HCT116 (cell line): ENCODE measurements around the gene KRTAP10-8. TPM values are rescaled to one million over a fixed set of nuclear protein-coding genes. Genes with fewer than 3 reads are reported as not detected.

Source experiments
- ATAC-seq: fragments of 200-7000 bp; cut with Tn5 transposase; 2 replicates; pipeline ENCODE4 v1.9.1; 2020; ENCODE audit warnings: mild to moderate bottlenecking, moderate library complexity
- BruUV-seq: library from RNA; stranded (reverse); fragments of 400-500 nt; replicated peaks from 2 replicates; lab custom pipeline; 2021; lab: Mats Ljungman, UMichigan
- CTCF ChIA-PET: fragments of 300-600 bp; sonication (Branson Sonifier 250); formaldehyde crosslinking; loops from one replicate; lab custom pipeline; 2021; ENCODE audit warnings: antibody characterized with exemption; lab: Charles Lee
- POLR2A ChIA-PET: fragments of 300-600, 350-600 bp; sonication (Branson Sonifier 250); formaldehyde crosslinking; loops from one replicate; lab custom pipeline; 2021; ENCODE audit warnings: antibody characterized with exemption; lab: Charles Lee
- RAD21 ChIA-PET, 2 experiments: fragments of 300-600 bp; sonication (Branson Sonifier 250); formaldehyde crosslinking; loops; one replicate each; lab custom pipeline; 2023; ENCODE audit warnings: low total read pairs in 2 of 2; ENCODE audit not compliant: uncharacterized antibody in 2 of 2, unreplicated experiment in 2 of 2, low non-redundant PET in 1 of 2; lab: Charles Lee
- DNase-seq: peaks from one replicate; pipeline ENCODE4 v3.0.0-alpha.2; 2010; ENCODE audit warnings: low read depth, low spot score
- H2AFZ ChIP-seq: fragments of 200-600 bp; shearing (Covaris generic), sonication (generic); 2 replicates; pipeline ENCODE4 v1.6.1; 2017; ENCODE audit warnings: low read depth, mixed run types, mixed read lengths, antibody characterized with exemption, low read length; ENCODE audit not compliant: poor library complexity, severe bottlenecking
- H3K27ac ChIP-seq: 2 replicates; pipeline ENCODE4 v1.5.1; 2012; ENCODE audit warnings: low read depth, low read length
- H3K27me3 ChIP-seq: fragments of 200-600 bp; sonication (generic); 2 replicates; pipeline ENCODE4 v1.6.1; 2016; ENCODE audit warnings: mixed run types, low read length, mixed read lengths; ENCODE audit not compliant: insufficient read depth
- H3K36me3 ChIP-seq, 2 experiments: fragments of 200-500 bp in 1 of 2; fragments of 200-600 bp in 1 of 2; sonication (Bioruptor generic) in 1 of 2; sonication (generic) in 1 of 2; 2 replicates each; pipeline versions ENCODE4 v1.5.1 to v1.6.1; 2014 to 2016; ENCODE audit warnings: low read length in 2 of 2, inconsistent platforms in 1 of 2, mixed read lengths in 1 of 2, mixed run types in 1 of 2; ENCODE audit not compliant: insufficient read depth in 2 of 2, control insufficient read depth in 1 of 2
- H3K4me1 ChIP-seq, 2 experiments: fragments of 200-600 bp in 1 of 2; sonication (generic) in 1 of 2; 2 replicates each; pipeline versions ENCODE4 v1.5.1 to v1.6.1; 2012 to 2017; ENCODE audit warnings: low read length in 2 of 2, inconsistent platforms in 1 of 2, mild to moderate bottlenecking in 1 of 2, mixed read lengths in 1 of 2, mixed run types in 1 of 2, moderate library complexity in 1 of 2; ENCODE audit not compliant: insufficient read depth in 2 of 2, control insufficient read depth in 1 of 2
- H3K4me2 ChIP-seq: fragments of 200-600 bp; sonication (generic); 2 replicates; pipeline ENCODE4 v1.6.1; 2017; ENCODE audit warnings: mixed run types, low read length, mixed read lengths
- H3K4me3 ChIP-seq, 2 experiments: fragments of 200-600 bp in 1 of 2; sonication (generic) in 1 of 2; replicated peaks in 1 of 2; 2 replicates each; pipeline ENCODE4 v1.5.1; 2011 to 2016; ENCODE audit warnings: low read length in 2 of 2, control low read depth in 1 of 2, low read depth in 1 of 2, mild to moderate bottlenecking in 1 of 2, mixed read lengths in 1 of 2, mixed run types in 1 of 2
- H3K79me2 ChIP-seq: fragments of 200-600 bp; sonication (generic); 2 replicates; pipeline ENCODE4 v1.6.1; 2017; ENCODE audit warnings: mild to moderate bottlenecking, mixed run types, low read length, moderate library complexity, mixed read lengths; ENCODE audit not compliant: insufficient read depth
- H3K9ac ChIP-seq: fragments of 200-600 bp; sonication (generic); 2 replicates; pipeline ENCODE4 v1.6.1; 2016; ENCODE audit warnings: low read length, mixed read lengths
- H3K9me2 ChIP-seq: fragments of 200-600 bp; sonication (generic), shearing (Covaris generic); 2 replicates; pipeline ENCODE4 v1.6.1; 2017; ENCODE audit warnings: mixed run types, mild to moderate bottlenecking, moderate library complexity; ENCODE audit not compliant: insufficient read depth
- H3K9me3 ChIP-seq, 2 experiments: fragments of 200-500 bp in 1 of 2; fragments of 200-600 bp in 1 of 2; sonication (Bioruptor generic) in 1 of 2; sonication (generic) in 1 of 2; 2 replicates each; pipeline ENCODE4 v1.6.1; 2014 to 2017; ENCODE audit warnings: low read length in 2 of 2, mixed read lengths in 2 of 2, inconsistent platforms in 1 of 2, low read depth in 1 of 2, mild to moderate bottlenecking in 1 of 2, mixed run types in 1 of 2, moderate library complexity in 1 of 2; ENCODE audit not compliant: control insufficient read depth in 1 of 2, insufficient read depth in 1 of 2
- H4K20me1 ChIP-seq: fragments of 200-600 bp; sonication (generic), shearing (Covaris generic); 2 replicates; pipeline ENCODE4 v1.6.1; 2017; ENCODE audit warnings: mixed run types, mild to moderate bottlenecking, moderate library complexity; ENCODE audit not compliant: insufficient read depth
- CEBPB ChIP-seq: IDR thresholded peaks from 2 replicates; pipeline ENCODE4 v1.6.1; 2012; ENCODE audit warnings: low read depth
- EGR1 ChIP-seq: IDR thresholded peaks from 2 replicates; pipeline ENCODE4 v1.6.1; 2012; ENCODE audit warnings: low read depth
- EZH2phosphoT487 ChIP-seq: fragments of 200-600 bp; IDR thresholded peaks from 2 replicates; pipeline ENCODE4 v1.6.1; 2018; ENCODE audit warnings: antibody characterized with exemption, borderline replicate concordance
- ZFX ChIP-seq: fragments of 450-650 bp; IDR thresholded peaks from 2 replicates; pipeline ENCODE4 v1.6.1; 2017
- ZNF274 ChIP-seq: fragments of 200-500 bp; sonication (Bioruptor generic); IDR thresholded peaks from 2 replicates; pipeline ENCODE4 v1.6.1; 2014; ENCODE audit warnings: mild to moderate bottlenecking, low read depth, low read length, inconsistent platforms
- intact Hi-C: fragments of 100-400 bp; cut with micrococcal nuclease; formaldehyde crosslinking; loops from 2 replicates; pipeline ENCODE4 v1.10.0; 2022
- total RNA-seq: library from RNA; stranded (reverse); gene quantifications from one replicate; pipeline ENCODE4 v1.2.1, GENCODE V29; 2021; ENCODE audit not compliant: unreplicated experiment
- TF ChIP-seq, protein P1 (sequence below), 3 experiments: fragments of 200-600 bp in 1 of 3; sonication (generic) in 1 of 3; IDR thresholded peaks in 2 of 3; conservative IDR thresholded peaks in 1 of 3; 2 replicates each; pipeline ENCODE4 v1.5.1; 2012 to 2017; ENCODE audit warnings: low read depth in 2 of 3, low read length in 2 of 3, antibody characterized with exemption in 1 of 3, borderline replicate concordance in 1 of 3, control low read depth in 1 of 3, mild to moderate bottlenecking in 1 of 3, mixed read lengths in 1 of 3, mixed run types in 1 of 3, moderate library complexity in 1 of 3; ENCODE audit not compliant: insufficient read depth in 1 of 3

Gene KRTAP10-8
- total RNA-seq, 1 experiment from 2014 or later, result not detected

- DNase-seq (no peak), ATAC-seq (peak; percentile 73)
- peaks cover 0 to 4% of the 10 kb centered on the region in 2 experiments; a peak in 2 of 4 replicates for H3K9me3 ChIP-seq
- H2AFZ ChIP-seq, result no peak overlapping the region
- peak overlapping the region; percentile 23 for H3K4me2 ChIP-seq
- no peaks in the 10 kb centered on the region for H3K79me2 ChIP-seq
- peaks cover 0 to 3% of the 10 kb centered on the region in 2 experiments; a peak in 1 of 4 replicates for H3K4me1 ChIP-seq
- RAD21 ChIA-PET, result no interaction called here
- TF ChIP-seq ZFX (no peak), CEBPB (no peak), EGR1 (no peak), EZH2phosphoT487 (no peak), ZNF274 (no peak)
- TF ChIP-seq, protein P1, sequence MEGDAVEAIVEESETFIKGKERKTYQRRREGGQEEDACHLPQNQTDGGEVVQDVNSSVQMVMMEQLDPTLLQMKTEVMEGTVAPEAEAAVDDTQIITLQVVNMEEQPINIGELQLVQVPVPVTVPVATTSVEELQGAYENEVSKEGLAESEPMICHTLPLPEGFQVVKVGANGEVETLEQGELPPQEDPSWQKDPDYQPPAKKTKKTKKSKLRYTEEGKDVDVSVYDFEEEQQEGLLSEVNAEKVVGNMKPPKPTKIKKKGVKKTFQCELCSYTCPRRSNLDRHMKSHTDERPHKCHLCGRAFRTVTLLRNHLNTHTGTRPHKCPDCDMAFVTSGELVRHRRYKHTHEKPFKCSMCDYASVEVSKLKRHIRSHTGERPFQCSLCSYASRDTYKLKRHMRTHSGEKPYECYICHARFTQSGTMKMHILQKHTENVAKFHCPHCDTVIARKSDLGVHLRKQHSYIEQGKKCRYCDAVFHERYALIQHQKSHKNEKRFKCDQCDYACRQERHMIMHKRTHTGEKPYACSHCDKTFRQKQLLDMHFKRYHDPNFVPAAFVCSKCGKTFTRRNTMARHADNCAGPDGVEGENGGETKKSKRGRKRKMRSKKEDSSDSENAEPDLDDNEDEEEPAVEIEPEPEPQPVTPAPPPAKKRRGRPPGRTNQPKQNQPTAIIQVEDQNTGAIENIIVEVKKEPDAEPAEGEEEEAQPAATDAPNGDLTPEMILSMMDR (IDR thresholded peaks at IDR 0.05 in 2 of 3, conservative IDR thresholded peaks at IDR 0.05 in 1 of 3; ENCODE audit: borderline replicate concordance in 1 of 3, insufficient read depth in 1 of 3, low read depth in 2 of 3, low read length in 2 of 3), result 0 out of 6 replicates have a peak, but pooled peaks of 1 of the 3 experiments have one; percentile 10
- no peaks in the 10 kb centered on the region for H3K36me3 ChIP-seq
- no peak overlapping the region for H3K4me3 ChIP-seq
- H3K27me3 ChIP-seq, result peaks cover 6% of the 10 kb centered on the region; the same call in 1 of the 2 replicates
- H3K9me2 ChIP-seq, result no peaks in the 10 kb centered on the region
- CTCF ChIA-PET, result no interaction called here
- intact Hi-C loops, result no loop called here
- H3K9ac ChIP-seq, result no peak overlapping the region
- no TSS peak for BruUV-seq
- no peak overlapping the region for H3K27ac ChIP-seq
- H4K20me1 ChIP-seq, result no peaks in the 10 kb centered on the region
- POLR2A ChIA-PET, result no interaction called here
These were observed 37.2 kb upstream of the KRTAP10-8 start for GRCh38 chr21:44574457-44575306.
